GM23338 (cell line): ENCODE measurements around the gene C22orf42. TPM values are rescaled to one million over a fixed set of nuclear protein-coding genes. Genes with fewer than 3 reads are reported as not detected.
"Not testable (repeated sequence)": the region's sequence is repeated elsewhere in the genome, so short reads cannot be mapped to it uniquely, and the experiment has no call there.

Source experiments
- ATAC-seq: fragments of 200-7000 bp; cut with Tn5 transposase; 3 replicates; pipeline ENCODE4 v1.9.1; 2020
- DNase-seq: peaks from one replicate; pipeline ENCODE4 v3.0.0-alpha.2; 2015; ENCODE audit warnings: low spot score
- H2AFZ ChIP-seq: fragments of 200-600 bp; sonication (generic); 2 replicates; pipeline ENCODE4 v1.8.0; 2016; ENCODE audit warnings: antibody characterized with exemption, mild to moderate bottlenecking, moderate library complexity
- H3F3A ChIP-seq: fragments of 200-600 bp; sonication (generic); replicated peaks from 2 replicates; pipeline ENCODE4 v1.8.0; 2017; ENCODE audit warnings: antibody characterized with exemption, mixed run types, low read depth
- H3K27ac ChIP-seq: fragments of 200-600 bp; sonication (generic); 2 replicates; pipeline ENCODE4 v1.6.1; 2016; ENCODE audit warnings: low read depth
- H3K27me3 ChIP-seq: fragments of 200-600 bp; sonication (generic); 2 replicates; pipeline ENCODE4 v1.8.0; 2016; ENCODE audit warnings: mild to moderate bottlenecking, mixed run types, moderate library complexity; ENCODE audit not compliant: insufficient read depth
- H3K36me3 ChIP-seq: fragments of 200-600 bp; sonication (generic); 2 replicates; pipeline ENCODE4 v1.8.0; 2016; ENCODE audit warnings: mild to moderate bottlenecking; ENCODE audit not compliant: insufficient read depth
- H3K4me1 ChIP-seq: fragments of 200-600 bp; sonication (generic); 2 replicates; pipeline ENCODE4 v1.8.0; 2016; ENCODE audit warnings: mild to moderate bottlenecking, moderate library complexity; ENCODE audit not compliant: insufficient read depth
- H3K4me2 ChIP-seq: fragments of 200-600 bp; sonication (generic); 2 replicates; pipeline ENCODE4 v1.7.1; 2017; ENCODE audit warnings: mixed run types
- H3K4me3 ChIP-seq: fragments of 200-600 bp; sonication (generic); 2 replicates; pipeline ENCODE4 v1.6.1; 2016; ENCODE audit warnings: mixed run types
- H3K79me2 ChIP-seq: fragments of 200-600 bp; sonication (generic); replicated peaks from 2 replicates; pipeline ENCODE4 v1.8.0; 2017; ENCODE audit warnings: mild to moderate bottlenecking; ENCODE audit not compliant: insufficient read depth
- H3K9me2 ChIP-seq: fragments of 200-600 bp; sonication (generic); 2 replicates; pipeline ENCODE4 v1.8.0; 2017; ENCODE audit not compliant: insufficient read depth
- H4K20me1 ChIP-seq: fragments of 200-600 bp; sonication (generic); replicated peaks from 2 replicates; pipeline ENCODE4 v1.8.0; 2017; ENCODE audit warnings: mild to moderate bottlenecking; ENCODE audit not compliant: insufficient read depth
- H3K27ac Mint-ChIP-seq: 2 replicates; pipeline ENCODE4 v1.8.0; 2020; ENCODE audit warnings: inconsistent platforms, mild to moderate bottlenecking, moderate library complexity, mixed read lengths
- H3K27me3 Mint-ChIP-seq: 3 replicates; pipeline ENCODE4 v1.8.0; 2022; ENCODE audit warnings: low read depth, mild to moderate bottlenecking, moderate library complexity, mixed read lengths, inconsistent platforms; ENCODE audit not compliant: insufficient read depth, poor library complexity
- H3K36me3 Mint-ChIP-seq: 3 replicates; pipeline ENCODE4 v1.8.0; 2021; ENCODE audit warnings: low read depth, mild to moderate bottlenecking, inconsistent platforms, moderate library complexity, mixed read lengths
- H3K4me1 Mint-ChIP-seq: 3 replicates; pipeline ENCODE4 v1.8.0; 2020; ENCODE audit warnings: mild to moderate bottlenecking, inconsistent platforms, mixed read lengths
- H3K4me3 Mint-ChIP-seq: 3 replicates; pipeline ENCODE4 v1.8.0; 2021; ENCODE audit warnings: moderate library complexity, mild to moderate bottlenecking, inconsistent platforms, mixed read lengths
- H3K9me3 Mint-ChIP-seq: 3 replicates; pipeline ENCODE4 v1.8.0; 2020; ENCODE audit warnings: moderate library complexity, mild to moderate bottlenecking, inconsistent platforms, mixed read lengths
- ZNF114 ChIP-seq: fragments of 250-450 bp; sonication (Bioruptor Pico); IDR thresholded peaks from 2 replicates; pipeline ENCODE4 v1.5.0; 2020; ENCODE audit warnings: mild to moderate bottlenecking, moderate library complexity
- ZNF462 ChIP-seq: fragments of 250-450 bp; sonication (Bioruptor Pico); IDR thresholded peaks from 2 replicates; pipeline ENCODE4 v1.5.0; 2020; ENCODE audit warnings: mild to moderate bottlenecking, moderate library complexity
- polyA plus RNA-seq: library from polyadenylated mRNA; unstranded; fragments of >200 nt; fragmentation: Nextera tagmentation; extraction: Ambion mirVana; gene quantifications from 2 replicates; pipeline ENCODE4 v1.2.1, GENCODE V29; 2016
- total RNA-seq: library from RNA; depleted of rRNA; stranded (reverse); fragments of >200 nt; shearing (Covaris generic); gene quantifications from 2 replicates; pipeline ENCODE4 v1.2.3, GENCODE V29; 2014

The C22orf42 gene
- total and polyA plus RNA-seq, 2 experiments from 2014 or later: 0.76 to 1.2 TPM

GRCh38 chr22:32148372-32148771 is 10.7 kb downstream of the C22orf42 start:
- H3K27ac Mint-ChIP-seq: peak overlapping the region; percentile 70
- H3K4me3 ChIP-seq, ATAC-seq, H3F3A ChIP-seq, H2AFZ ChIP-seq, H3K4me2 ChIP-seq, H4K20me1 ChIP-seq, DNase-seq, H3K4me3 Mint-ChIP-seq, H3K79me2 ChIP-seq, H3K36me3 Mint-ChIP-seq, H3K9me2 ChIP-seq, H3K27ac ChIP-seq, H3K36me3 ChIP-seq, H3K4me1 ChIP-seq, H3K27me3 Mint-ChIP-seq, H3K9me3 Mint-ChIP-seq, H3K27me3 ChIP-seq: not testable (repeated sequence)
- H3K4me1 Mint-ChIP-seq: peaks cover 37% of the 10 kb centered on the region

GRCh38 chr22:32147128-32147527 is 12.0 kb downstream of the C22orf42 start:
- H3K27me3 Mint-ChIP-seq, H3K27me3 ChIP-seq, H3K9me3 Mint-ChIP-seq, H4K20me1 ChIP-seq, H3K79me2 ChIP-seq, H3F3A ChIP-seq, ATAC-seq, H3K4me1 ChIP-seq, H3K36me3 Mint-ChIP-seq, H3K36me3 ChIP-seq, H2AFZ ChIP-seq: not testable (repeated sequence)
- Histone ChIP-seq H3K4me2 (peak overlapping the region; percentile 65), H3K27ac (peak overlapping the region; percentile 90; the same call in 1 of the 2 replicates), H3K9me2 (peaks cover 15% of the 10 kb centered on the region), H3K4me3 (0 out of 2 replicates have a peak overlapping the region, but pooled peaks have one; percentile 26)
- Mint-ChIP-seq H3K4me1 (peaks cover 37% of the 10 kb centered on the region), H3K4me3 (peak overlapping the region; percentile 43), H3K27ac (peak overlapping the region; percentile 90)
- DNase-seq: peak; percentile 47
- TF ChIP-seq ZNF462: peak; percentile 70
- TF ChIP-seq ZNF114 (CRISPR knock-in tag): 0 out of 2 replicates have a peak, but pooled peaks have one; percentile 21
